GM12878 (cell line): ENCODE results near the gene P2RX4. TPM values are rescaled to one million over a fixed set of nuclear protein-coding genes. Genes with fewer than 3 reads are reported as not detected.

Experiments used
- ATAC-seq: fragments of 200-7000 bp; cut with Tn5 transposase; 3 replicates; pipeline ENCODE4 v1.9.1; 2020; ENCODE audit warnings: mild to moderate bottlenecking, moderate library complexity
- BruUV-seq: library from RNA; stranded (reverse); fragments of 400-500 nt; replicated peaks from 2 replicates; lab custom pipeline; 2021; lab: Mats Ljungman, UMichigan
- CTCF ChIA-PET: fragments of 300-600 bp; sonication (Branson Sonifier 250); formaldehyde crosslinking; extraction: SDS; loops from one replicate; lab custom pipeline; 2021; ENCODE audit warnings: inconsistent platforms; lab: Yijun Ruan, JAX
- POLR2A ChIA-PET: fragments of 350-600 bp; formaldehyde crosslinking; extraction: SDS; loops from one replicate; lab custom pipeline; 2021; ENCODE audit warnings: inconsistent platforms; lab: Charles Lee
- RAD21 ChIA-PET: fragments of 300-600 bp; sonication (Branson Sonifier 250); formaldehyde crosslinking; loops from one replicate; lab custom pipeline; 2023; ENCODE audit warnings: antibody characterized with exemption; ENCODE audit not compliant: unreplicated experiment; lab: Charles Lee
- SMC1A ChIA-PET: fragments of 300-600 bp; sonication (Branson Sonifier 250); formaldehyde crosslinking; loops from one replicate; lab custom pipeline; 2023; ENCODE audit not compliant: unreplicated experiment, uncharacterized antibody; lab: Charles Lee
- DNase-seq: peaks from one replicate; pipeline ENCODE4 v3.0.0-alpha.2; 2011; ENCODE audit warnings: low read depth, low spot score
- FAIRE-seq: peaks from 3 replicates; lab custom pipeline; 2011; peaks lifted over from hg19 to GRCh38; lab: Jason Lieb, UNC
- H2AFZ ChIP-seq: 2 replicates; pipeline ENCODE4 v1.6.0; 2011; ENCODE audit warnings: low read depth, low read length, control low read depth; ENCODE audit not compliant: control insufficient read depth
- H3K27ac ChIP-seq: 2 replicates; pipeline ENCODE4 v1.5.1; 2011; ENCODE audit warnings: control low read depth; ENCODE audit not compliant: control insufficient read depth, insufficient read depth
- H3K27me3 ChIP-seq, 2 experiments: replicated peaks in 1 of 2; 2 replicates each; pipeline versions ENCODE4 v1.6.0 to v1.6.1; 2011; ENCODE audit warnings: low read length in 1 of 2; ENCODE audit not compliant: control insufficient read depth in 2 of 2, insufficient read depth in 2 of 2
- H3K36me3 ChIP-seq, 2 experiments: 2 replicates each; pipeline ENCODE4 v1.5.1; 2011; ENCODE audit warnings: low read length in 1 of 2; ENCODE audit not compliant: control insufficient read depth in 2 of 2, insufficient read depth in 2 of 2
- H3K4me1 ChIP-seq: 2 replicates; pipeline ENCODE4 v1.6.1; 2011; ENCODE audit warnings: mild to moderate bottlenecking, low read length, moderate library complexity, mixed read lengths; ENCODE audit not compliant: control insufficient read depth, insufficient read depth
- H3K4me2 ChIP-seq: 2 replicates; pipeline ENCODE4 v1.6.0; 2011; ENCODE audit warnings: control low read depth; ENCODE audit not compliant: control insufficient read depth, insufficient read depth
- H3K4me3 ChIP-seq: fragments of 200-600 bp; sonication (generic); 2 replicates; pipeline ENCODE4 v1.5.1; 2016
- H3K79me2 ChIP-seq: 2 replicates; pipeline ENCODE4 v1.6.0; 2011; ENCODE audit warnings: low read length; ENCODE audit not compliant: control insufficient read depth, insufficient read depth
- H3K9ac ChIP-seq: 2 replicates; pipeline ENCODE4 v1.8.0; 2011; ENCODE audit warnings: low read length, control low read depth, mixed read lengths; ENCODE audit not compliant: control insufficient read depth, insufficient read depth
- H3K9me3 ChIP-seq: replicated peaks from 3 replicates; pipeline ENCODE4 v1.5.1; 2011; ENCODE audit warnings: mild to moderate bottlenecking, low read length; ENCODE audit not compliant: control insufficient read depth, insufficient read depth
- H4K20me1 ChIP-seq: 2 replicates; pipeline ENCODE4 v1.6.0; 2011; ENCODE audit not compliant: control insufficient read depth, insufficient read depth
- ATF7 ChIP-seq: fragments of 450-650 bp; IDR thresholded peaks from 2 replicates; pipeline ENCODE4 v1.6.1; 2016; ENCODE audit warnings: low read depth, mild to moderate bottlenecking
- CHD1 ChIP-seq: IDR thresholded peaks from 2 replicates; pipeline ENCODE4 v1.6.1; 2012; ENCODE audit warnings: low read depth, low read length, improper control_type of control experiment
- EZH2 ChIP-seq: IDR thresholded peaks from 2 replicates; pipeline ENCODE4 v1.6.1; 2012; ENCODE audit warnings: low read depth, mild to moderate bottlenecking, control low read depth, inconsistent platforms, low read length, borderline replicate concordance; ENCODE audit not compliant: control insufficient read depth
- IRF4 ChIP-seq: IDR thresholded peaks from 2 replicates; pipeline ENCODE4 v1.6.1; 2011; ENCODE audit warnings: low read depth, low read length
- KAT2A ChIP-seq: conservative IDR thresholded peaks from 2 replicates; pipeline ENCODE4 v1.6.1; 2011; ENCODE audit warnings: low read depth, low read length; ENCODE audit not compliant: control insufficient read depth
- KLF5 ChIP-seq: fragments of 450-650 bp; IDR thresholded peaks from 2 replicates; pipeline ENCODE4 v1.6.1; 2014; ENCODE audit warnings: mild to moderate bottlenecking; ENCODE audit not compliant: partially characterized antibody
- MEF2B ChIP-seq: fragments of 450-650 bp; IDR thresholded peaks from 2 replicates; pipeline ENCODE4 v1.6.1; 2018; ENCODE audit warnings: mild to moderate bottlenecking, moderate library complexity; ENCODE audit not compliant: partially characterized antibody, poor library complexity, severe bottlenecking
- MYC ChIP-seq: IDR thresholded peaks from 2 replicates; pipeline ENCODE4 v1.6.1; 2011; ENCODE audit warnings: mild to moderate bottlenecking, low read length, moderate library complexity, inconsistent platforms; ENCODE audit not compliant: insufficient read depth, insufficient replicate concordance, insufficient read length, severe bottlenecking
- PAX5 ChIP-seq: IDR thresholded peaks from 2 replicates; pipeline ENCODE4 v1.6.1; 2011; ENCODE audit warnings: low read depth, low read length, borderline replicate concordance
- SIX5 ChIP-seq: IDR thresholded peaks from 2 replicates; pipeline ENCODE4 v1.6.1; 2011; ENCODE audit warnings: mild to moderate bottlenecking, low read depth, low read length, moderate library complexity; ENCODE audit not compliant: severe bottlenecking
- SPI1 ChIP-seq: IDR thresholded peaks from 2 replicates; pipeline ENCODE4 v1.6.1; 2011; ENCODE audit warnings: low read depth, mild to moderate bottlenecking, low read length, moderate library complexity, borderline replicate concordance; ENCODE audit not compliant: insufficient read depth
- SUZ12 ChIP-seq: fragments of 200-600 bp; sonication (generic); IDR thresholded peaks from one replicate; pipeline ENCODE4 v1.6.1; 2018; ENCODE audit warnings: antibody characterized with exemption, mild to moderate bottlenecking; ENCODE audit not compliant: unreplicated experiment
- TARDBP ChIP-seq: IDR thresholded peaks from 2 replicates; pipeline ENCODE4 v1.6.1; 2016; ENCODE audit warnings: borderline replicate concordance
- USF2 ChIP-seq: IDR thresholded peaks from 2 replicates; pipeline ENCODE4 v1.6.1; 2011; ENCODE audit warnings: low read depth, low read length, improper control_type of control experiment, borderline replicate concordance
- WGBS: methylation state at CpG from one replicate; pipeline ENCODE4 v1.1.6; 2016; ENCODE audit warnings: low lambda C conversion rate; ENCODE audit not compliant: insufficient replicate concordance, insufficient coverage; ENCODE audit errors: missing lambda C conversion rate; 5-methylcytosine and 5-hydroxymethylcytosine counted together
- in situ Hi-C: fragments of 300-500 bp; cut with MboI; formaldehyde crosslinking; loops from 9 replicates; pipeline ENCODE4 v1.14.3; 2018; ENCODE audit warnings: mixed read lengths
- intact Hi-C: fragments of 100-400 bp; cut with micrococcal nuclease; formaldehyde crosslinking; loops from one replicate; pipeline ENCODE4 v1.14.2; 2022; ENCODE audit not compliant: unreplicated experiment
- polyA plus RNA-seq, 11 experiments: library from polyadenylated mRNA; depleted of rRNA in 4 of 11; unstranded in 6 of 11; stranded (reverse) in 5 of 11; fragments of >200 nt; fragmentation: Nextera tagmentation in 4 of 11; fragmentation: Illumina TruSeq in 1 of 11; extraction: Ambion mirVana in 4 of 11; extraction: Trizol in 1 of 11; gene quantifications; 1 replicate in 1 of 11; 2 replicates in 10 of 11; pipeline versions ENCODE4 v1.2.1 to v1.2.3, GENCODE V29; 2011 to 2016; ENCODE audit warnings: inconsistent platforms in 2 of 11, missing spikeins in 2 of 11, low read depth in 1 of 11
- total RNA-seq, 4 experiments: library from RNA; depleted of rRNA in 3 of 4; stranded (reverse); fragments of >200 nt in 3 of 4; fragmentation: Illumina TruSeq in 1 of 4; extraction: Trizol in 1 of 4; gene quantifications; 2 replicates each; pipeline versions ENCODE4 v1.2.1 to v1.2.3, GENCODE V29; 2013 to 2021
- TF ChIP-seq, protein P1 (sequence below), 3 experiments: IDR thresholded peaks in 2 of 3; conservative IDR thresholded peaks in 1 of 3; 2 replicates each; pipeline ENCODE4 v1.5.1; 2011; ENCODE audit warnings: low read depth in 3 of 3, low read length in 3 of 3, mild to moderate bottlenecking in 3 of 3, control low read depth in 2 of 3, moderate library complexity in 2 of 3, inconsistent platforms in 1 of 3, mixed read lengths in 1 of 3; ENCODE audit not compliant: control insufficient read depth in 2 of 3, insufficient read depth in 1 of 3; ENCODE audit errors: extremely low read depth in 1 of 3
- TF ChIP-seq, protein P2 (sequence below): fragments of 450-650 bp; IDR thresholded peaks from 2 replicates; pipeline ENCODE4 v1.6.1; 2016; ENCODE audit warnings: mild to moderate bottlenecking

P2RX4 gene
- total and polyA plus RNA-seq, 10 of the 15 experiments (the other 5 are each of a cell fraction or from before 2014, with no cell fraction given): 9.0 to 43.4 (median 20.5) TPM

GRCh38 chr12:121209221-121209620 is 708 bp upstream of the P2RX4 start:
- BruUV-seq: TSS peak; percentile 68
- peaks cover 10% of the 10 kb centered on the region for H3K79me2 ChIP-seq
- ATAC-seq (no peak), FAIRE-seq (no peak), DNase-seq (no peak)
- H3K27ac ChIP-seq: no peak overlapping the region
- intact Hi-C loops (no loop called here), in situ Hi-C loops (no loop called here)
- H3K27me3 ChIP-seq: no peaks in the 10 kb centered on the region
- no peak overlapping the region; the same call in 1 of the 2 replicates for H3K9ac ChIP-seq
- POLR2A ChIA-PET: interaction anchor here (0.5 kb wide), 1 partner anchor 482 kb away, joined by 3 read pairs; no protein-coding TSS in a partner anchor
- WGBS: 92% methylated on average over 15 of the region's 15 CpGs
- peaks cover 3% of the 10 kb centered on the region for H3K4me1 ChIP-seq
- peak overlapping the region; percentile 98; the same call in 1 of the 2 replicates for H3K4me2 ChIP-seq
- no peaks in the 10 kb centered on the region for H4K20me1 ChIP-seq
- TF ChIP-seq ATF7 (no peak), SIX5 (no peak), SPI1 (no peak), IRF4 (no peak), EZH2 (no peak), MYC (no peak), MEF2B (no peak), USF2 (no peak), PAX5 (no peak), KLF5 (no peak), CHD1 (no peak), KAT2A (no peak), SUZ12 (no peak), TARDBP (no peak)
- TF ChIP-seq, protein P1, sequence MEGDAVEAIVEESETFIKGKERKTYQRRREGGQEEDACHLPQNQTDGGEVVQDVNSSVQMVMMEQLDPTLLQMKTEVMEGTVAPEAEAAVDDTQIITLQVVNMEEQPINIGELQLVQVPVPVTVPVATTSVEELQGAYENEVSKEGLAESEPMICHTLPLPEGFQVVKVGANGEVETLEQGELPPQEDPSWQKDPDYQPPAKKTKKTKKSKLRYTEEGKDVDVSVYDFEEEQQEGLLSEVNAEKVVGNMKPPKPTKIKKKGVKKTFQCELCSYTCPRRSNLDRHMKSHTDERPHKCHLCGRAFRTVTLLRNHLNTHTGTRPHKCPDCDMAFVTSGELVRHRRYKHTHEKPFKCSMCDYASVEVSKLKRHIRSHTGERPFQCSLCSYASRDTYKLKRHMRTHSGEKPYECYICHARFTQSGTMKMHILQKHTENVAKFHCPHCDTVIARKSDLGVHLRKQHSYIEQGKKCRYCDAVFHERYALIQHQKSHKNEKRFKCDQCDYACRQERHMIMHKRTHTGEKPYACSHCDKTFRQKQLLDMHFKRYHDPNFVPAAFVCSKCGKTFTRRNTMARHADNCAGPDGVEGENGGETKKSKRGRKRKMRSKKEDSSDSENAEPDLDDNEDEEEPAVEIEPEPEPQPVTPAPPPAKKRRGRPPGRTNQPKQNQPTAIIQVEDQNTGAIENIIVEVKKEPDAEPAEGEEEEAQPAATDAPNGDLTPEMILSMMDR (IDR thresholded peaks at IDR 0.05 in 2 of 3, conservative IDR thresholded peaks at IDR 0.05 in 1 of 3; ENCODE audit: control insufficient read depth in 2 of 3, extremely low read depth in 1 of 3, insufficient read depth in 1 of 3, low read depth in 3 of 3, low read length in 3 of 3): no peak
- TF ChIP-seq, protein P2, sequence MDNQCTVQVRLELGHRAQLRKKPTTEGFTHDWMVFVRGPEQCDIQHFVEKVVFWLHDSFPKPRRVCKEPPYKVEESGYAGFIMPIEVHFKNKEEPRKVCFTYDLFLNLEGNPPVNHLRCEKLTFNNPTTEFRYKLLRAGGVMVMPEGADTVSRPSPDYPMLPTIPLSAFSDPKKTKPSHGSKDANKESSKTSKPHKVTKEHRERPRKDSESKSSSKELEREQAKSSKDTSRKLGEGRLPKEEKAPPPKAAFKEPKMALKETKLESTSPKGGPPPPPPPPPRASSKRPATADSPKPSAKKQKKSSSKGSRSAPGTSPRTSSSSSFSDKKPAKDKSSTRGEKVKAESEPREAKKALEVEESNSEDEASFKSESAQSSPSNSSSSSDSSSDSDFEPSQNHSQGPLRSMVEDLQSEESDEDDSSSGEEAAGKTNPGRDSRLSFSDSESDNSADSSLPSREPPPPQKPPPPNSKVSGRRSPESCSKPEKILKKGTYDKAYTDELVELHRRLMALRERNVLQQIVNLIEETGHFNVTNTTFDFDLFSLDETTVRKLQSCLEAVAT: no peak
- no peaks in the 10 kb centered on the region; a peak in 1 of 4 replicates for H3K36me3 ChIP-seq
- no peaks in the 10 kb centered on the region for H3K9me3 ChIP-seq
- RAD21 ChIA-PET: no interaction called here
- CTCF ChIA-PET: interaction anchor here (0.6 to 1.0 kb wide), 3 partner anchors 33 to 99 kb away, joined by 3 read pairs; no protein-coding TSS in a partner anchor
- SMC1A ChIA-PET: interaction anchor here (1.1 kb wide), 1 partner anchor 149 kb away, joined by 3 read pairs; no protein-coding TSS in a partner anchor
- H2AFZ ChIP-seq: peak overlapping the region; percentile 58
- no peak overlapping the region for H3K4me3 ChIP-seq
